CD4-positive, alpha-beta memory T cell (primary cell): ENCODE results near the gene PPT2. TPM values are rescaled to one million over a fixed set of nuclear protein-coding genes. Genes with fewer than 3 reads are reported as not detected.
A peak's percentile ranks its signal among the peaks of the same experiment; 100 is the strongest.

Experiments
- CTCF ChIA-PET: fragments of 350-600 bp; sonication (Branson Sonifier 250); formaldehyde crosslinking; loops from one replicate; lab custom pipeline; 2021; ENCODE audit warnings: inconsistent platforms; ENCODE audit not compliant: partially characterized antibody; lab: Charles Lee
- POLR2A ChIA-PET: fragments of 350-600 bp; sonication (Branson Sonifier 250); formaldehyde crosslinking; loops from one replicate; lab custom pipeline; 2021; ENCODE audit not compliant: partially characterized antibody; lab: Charles Lee
- DNase-seq, 5 donors: peaks; one replicate each; pipeline versions ENCODE4 v3.0.0 to v3.0.0-alpha.2; 2020 to 2022; ENCODE audit warnings: mixed read lengths in 1 of 5
- H3K27ac ChIP-seq: one replicate; pipeline ENCODE4 v1.7.0; 2013; ENCODE audit warnings: low read depth, low read length
- H3K27me3 ChIP-seq: 2 replicates; pipeline ENCODE4 v1.7.0; 2013; ENCODE audit warnings: mild to moderate bottlenecking, low read length, moderate library complexity; ENCODE audit not compliant: insufficient read depth
- H3K36me3 ChIP-seq: 2 replicates; pipeline ENCODE4 v1.7.0; 2013; ENCODE audit warnings: mild to moderate bottlenecking, low read length, moderate library complexity; ENCODE audit not compliant: insufficient read depth
- H3K4me1 ChIP-seq: 2 replicates; pipeline ENCODE4 v1.7.0; 2013; ENCODE audit warnings: mild to moderate bottlenecking, low read length, moderate library complexity; ENCODE audit not compliant: insufficient read depth
- H3K4me3 ChIP-seq, 2 donors: one replicate each; pipeline ENCODE4 v1.7.0; 2013; ENCODE audit warnings: low read length in 2 of 2, mild to moderate bottlenecking in 1 of 2
- H3K9me3 ChIP-seq, 2 donors: one replicate each; pipeline ENCODE4 v1.7.0; 2013; ENCODE audit warnings: low read length in 2 of 2, control low read depth in 1 of 2; ENCODE audit not compliant: control insufficient read depth in 1 of 2
- H3K27ac Mint-ChIP-seq, 7 donors: one replicate each; pipeline ENCODE4 v1.8.0; 2020 to 2021; ENCODE audit warnings: mixed read lengths in 7 of 7, mild to moderate bottlenecking in 6 of 7, inconsistent platforms in 3 of 7, moderate library complexity in 3 of 7
- H3K27me3 Mint-ChIP-seq, 2 donors: one replicate each; pipeline ENCODE4 v1.8.0; 2020 to 2021; ENCODE audit warnings: mixed read lengths in 2 of 2
- H3K36me3 Mint-ChIP-seq, 2 donors: one replicate each; pipeline ENCODE4 v1.8.0; 2020 to 2021; ENCODE audit warnings: mixed read lengths in 2 of 2, inconsistent platforms in 1 of 2, mild to moderate bottlenecking in 1 of 2
- H3K4me1 Mint-ChIP-seq, 4 donors: one replicate each; pipeline ENCODE4 v1.8.0; 2020 to 2021; ENCODE audit warnings: mixed read lengths in 4 of 4, mild to moderate bottlenecking in 1 of 4
- H3K4me3 Mint-ChIP-seq, 8 donors: one replicate each; pipeline ENCODE4 v1.8.0; 2020 to 2021; ENCODE audit warnings: mixed read lengths in 8 of 8, mild to moderate bottlenecking in 7 of 8, moderate library complexity in 6 of 8, inconsistent platforms in 3 of 8
- H3K9me3 Mint-ChIP-seq, 8 donors: one replicate each; pipeline ENCODE4 v1.8.0; 2020 to 2021; ENCODE audit warnings: mixed read lengths in 8 of 8, mild to moderate bottlenecking in 5 of 8, inconsistent platforms in 3 of 8, moderate library complexity in 1 of 8
- intact Hi-C: fragments of 100-400 bp; cut with micrococcal nuclease; formaldehyde crosslinking; loops from one replicate; pipeline ENCODE4 v1.15.1; 2023
- polyA plus RNA-seq, 2 donors: library from polyadenylated mRNA; unstranded; fragments of 300-500 nt; fragmentation: Illumina TruSeq; gene quantifications; one replicate each; pipeline ENCODE4 v1.2.3, GENCODE V29; 2021
- total RNA-seq, 2 experiments: library from RNA; stranded (reverse); gene quantifications; one replicate each; pipeline ENCODE4 v1.2.3, GENCODE V29; 2021

Gene PPT2
- total and polyA plus RNA-seq, 4 experiments from 2014 or later: 3.8 to 15.4 (median 8.2) TPM

DNA sequence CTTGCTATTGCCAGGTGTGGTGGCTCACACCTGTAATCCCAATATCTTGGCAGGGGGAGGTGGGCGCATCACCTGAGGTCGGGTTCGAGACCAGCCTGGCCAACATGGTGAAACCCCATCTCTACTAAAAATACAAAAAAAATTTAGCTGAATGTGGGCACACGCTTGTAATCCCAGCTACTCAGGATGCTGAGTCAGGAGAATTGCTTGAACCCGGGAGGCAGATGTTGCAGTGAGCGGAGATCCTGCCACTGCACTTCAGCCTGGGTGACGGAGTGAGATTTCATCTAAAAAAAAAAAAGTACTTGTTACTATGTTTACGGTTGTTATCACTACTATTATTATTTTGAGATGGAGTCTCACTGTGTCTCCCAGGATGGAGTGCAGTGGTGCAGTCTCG, 3.0 kb downstream of the PPT2 start:
- no peaks in the 10 kb centered on the region for H3K36me3 ChIP-seq
- no peaks in the 10 kb centered on the region for H3K9me3 ChIP-seq
- Mint-ChIP-seq H3K36me3 (peaks cover 12 to 15% of the 10 kb centered on the region in 2 donors), H3K4me3 (no peak overlapping the region), H3K27ac (no peak overlapping the region), H3K9me3 (no peaks in the 10 kb centered on the region), H3K27me3 (peaks cover 0 to 7% of the 10 kb centered on the region in 2 donors), H3K4me1 (peaks cover 19 to 37% (median 28%) of the 10 kb centered on the region in 4 donors)
- POLR2A ChIA-PET: no interaction called here
- H3K4me3 ChIP-seq: no peak overlapping the region
- H3K27me3 ChIP-seq: no peaks in the 10 kb centered on the region
- CTCF ChIA-PET: no interaction called here
- intact Hi-C loops: loop anchor here (10.0 kb wide), 1 partner anchor 112 kb away; no protein-coding TSS in a partner anchor
- peaks cover 14% of the 10 kb centered on the region for H3K4me1 ChIP-seq
- no peak overlapping the region for H3K27ac ChIP-seq
- DNase-seq: no peak

GRCh38 chr6:32158052-32158451, 4.1 kb downstream of the PPT2 start:
- Mint-ChIP-seq H3K27ac (no peak overlapping the region), H3K4me3 (no peak overlapping the region), H3K27me3 (peaks cover 0 to 3% of the 10 kb centered on the region in 2 donors), H3K9me3 (no peaks in the 10 kb centered on the region), H3K36me3 (peaks cover 13 to 21% of the 10 kb centered on the region in 2 donors), H3K4me1 (peaks cover 15 to 27% (median 20%) of the 10 kb centered on the region in 4 donors)
- CTCF ChIA-PET: interaction anchor here (1.1 kb wide), 1 partner anchor 15 kb away, joined by 5 read pairs; no protein-coding TSS in a partner anchor
- POLR2A ChIA-PET: no interaction called here
- intact Hi-C loops: loop anchor here (10.0 kb wide), 1 partner anchor 113 kb away; no protein-coding TSS in a partner anchor
- Histone ChIP-seq H3K27ac (no peak overlapping the region), H3K36me3 (no peaks in the 10 kb centered on the region), H3K4me1 (peaks cover 14% of the 10 kb centered on the region), H3K27me3 (no peaks in the 10 kb centered on the region), H3K9me3 (no peaks in the 10 kb centered on the region), H3K4me3 (no peak overlapping the region)
- DNase-seq: no peak

DNA sequence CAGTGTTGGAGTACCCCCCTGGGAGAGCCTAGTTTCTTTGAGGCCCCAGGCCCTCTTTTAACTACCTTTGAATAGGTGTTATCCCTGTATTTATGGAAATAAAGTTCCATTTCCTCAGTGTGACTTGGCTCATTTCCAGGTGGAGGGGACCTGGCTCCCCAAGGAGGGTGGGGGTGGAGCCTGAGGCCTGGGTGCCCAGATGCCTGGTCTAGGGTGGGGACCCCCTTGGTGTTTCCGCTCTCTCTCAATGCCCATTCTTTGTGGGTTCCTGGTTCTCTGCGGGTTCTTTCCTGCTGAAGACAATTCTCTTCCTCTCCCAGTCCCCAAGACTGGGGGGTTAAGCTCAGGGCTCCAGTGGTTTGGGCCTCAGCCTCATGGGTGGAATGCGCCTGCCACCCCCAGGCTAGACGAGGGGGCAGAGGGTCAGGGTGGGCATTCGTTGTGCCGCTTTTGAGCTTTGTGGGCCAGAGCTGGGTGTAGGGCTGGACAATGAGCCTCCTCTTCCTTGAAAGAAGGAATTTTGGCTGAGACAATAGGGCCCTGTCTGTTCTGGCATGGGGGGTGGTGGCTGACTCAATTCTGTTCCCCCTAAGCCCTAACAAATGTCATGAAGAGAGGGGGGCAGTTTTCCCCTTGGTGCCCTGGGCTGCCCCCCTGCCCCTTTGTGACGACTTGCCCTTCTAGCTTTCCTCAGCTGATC, 9.8 kb downstream of the PPT2 start:
- Histone ChIP-seq H3K36me3 (peaks cover 5% of the 10 kb centered on the region), H3K9me3 (no peaks in the 10 kb centered on the region), H3K27ac (no peak overlapping the region), H3K4me3 (no peak overlapping the region), H3K27me3 (no peaks in the 10 kb centered on the region), H3K4me1 (no peaks in the 10 kb centered on the region)
- intact Hi-C loops: no loop called here
- Mint-ChIP-seq H3K9me3 (no peaks in the 10 kb centered on the region), H3K27ac (no peak overlapping the region), H3K4me1 (peaks cover 0 to 1% (median 0%) of the 10 kb centered on the region in 4 donors), H3K36me3 (peaks cover 17 to 19% of the 10 kb centered on the region in 2 donors), H3K27me3 (no peaks in the 10 kb centered on the region), H3K4me3 (no peak overlapping the region)
- ChIA-PET POLR2A (interaction anchor here (1.2 to 3.0 kb wide), 3 partner anchors 9 to 32 kb away, joined by 4 to 8 read pairs (median 5); partner anchors contain the start of gene AGPAT1), CTCF (interaction anchor here (1.7 kb wide), 1 partner anchor 9 kb away, joined by 6 read pairs; no protein-coding TSS in a partner anchor)
- DNase-seq: no peak

- ChIA-PET CTCF (interaction anchor here (1.7 kb wide), 1 partner anchor 10 kb away, joined by 6 read pairs; no protein-coding TSS in a partner anchor), POLR2A (interaction anchor here (0.6 to 3.0 kb wide), 4 partner anchors 10 to 70 kb away, joined by 4 to 8 read pairs (median 4); partner anchors contain the start of gene AGPAT1)
- Mint-ChIP-seq H3K27me3 (no peaks in the 10 kb centered on the region), H3K9me3 (no peaks in the 10 kb centered on the region), H3K4me1 (peaks cover 0 to 1% (median 0%) of the 10 kb centered on the region in 4 donors), H3K27ac (no peak within 1 kb of the TSS), H3K36me3 (peaks cover 20 to 23% of the 10 kb centered on the region in 2 donors), H3K4me3 (no peak within 1 kb of the TSS)
- intact Hi-C loops: no loop called here
- no peak for DNase-seq
- Histone ChIP-seq H3K27ac (no peak within 1 kb of the TSS), H3K4me3 (no peak within 1 kb of the TSS), H3K36me3 (peaks cover 9% of the 10 kb centered on the region), H3K4me1 (no peaks in the 10 kb centered on the region), H3K9me3 (no peaks in the 10 kb centered on the region), H3K27me3 (no peaks in the 10 kb centered on the region)
These were observed 10.4 kb downstream of the PPT2 start, which contains the start of gene EGFL8 for GRCh38 chr6:32164295-32164694. TSS of gene EGFL8 (plus strand) at chr6:32164595. CDS start at chr6:32166166, 1,571 bp downstream.

DNA sequence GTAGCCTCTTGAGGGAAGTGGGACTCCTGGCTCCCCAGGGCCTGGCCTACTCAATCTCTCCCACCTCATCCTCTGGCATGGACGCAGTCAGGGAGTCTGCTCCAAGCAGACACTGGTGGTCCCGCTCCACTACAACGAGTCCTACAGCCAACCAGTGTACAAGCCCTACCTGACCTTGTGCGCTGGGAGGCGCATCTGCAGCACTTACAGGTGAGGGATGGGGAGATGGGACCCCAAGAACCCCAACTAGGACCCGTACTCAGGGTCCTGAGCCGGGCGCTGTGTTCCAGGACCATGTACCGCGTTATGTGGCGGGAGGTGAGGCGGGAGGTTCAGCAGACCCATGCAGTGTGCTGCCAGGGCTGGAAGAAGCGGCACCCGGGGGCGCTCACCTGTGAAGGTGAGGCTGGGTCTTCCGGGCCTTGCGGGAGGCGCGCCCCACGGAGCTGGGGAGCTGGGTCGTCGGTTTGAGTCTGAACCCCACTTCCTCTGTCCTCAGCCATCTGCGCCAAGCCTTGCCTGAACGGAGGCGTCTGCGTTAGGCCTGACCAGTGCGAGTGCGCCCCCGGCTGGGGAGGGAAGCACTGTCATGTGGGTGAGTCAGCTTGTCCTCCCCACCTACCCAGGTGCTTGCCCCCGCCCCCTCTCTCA, 12.6 kb downstream of the PPT2 start:
- no peak overlapping the region for H3K4me3 ChIP-seq
- no peaks in the 10 kb centered on the region for H3K27me3 ChIP-seq
- H3K36me3 ChIP-seq: peaks cover 14% of the 10 kb centered on the region
- Mint-ChIP-seq H3K9me3 (no peaks in the 10 kb centered on the region), H3K4me1 (peaks cover 0 to 6% (median 4%) of the 10 kb centered on the region in 4 donors), H3K27me3 (no peaks in the 10 kb centered on the region), H3K27ac (no peak overlapping the region), H3K4me3 (no peak overlapping the region), H3K36me3 (peaks cover 29 to 41% of the 10 kb centered on the region in 2 donors)
- H3K9me3 ChIP-seq: no peaks in the 10 kb centered on the region
- CTCF ChIA-PET: no interaction called here
- no peak for DNase-seq
- intact Hi-C loops: no loop called here
- no peak overlapping the region for H3K27ac ChIP-seq
- POLR2A ChIA-PET: no interaction called here
- H3K4me1 ChIP-seq: no peaks in the 10 kb centered on the region

DNA sequence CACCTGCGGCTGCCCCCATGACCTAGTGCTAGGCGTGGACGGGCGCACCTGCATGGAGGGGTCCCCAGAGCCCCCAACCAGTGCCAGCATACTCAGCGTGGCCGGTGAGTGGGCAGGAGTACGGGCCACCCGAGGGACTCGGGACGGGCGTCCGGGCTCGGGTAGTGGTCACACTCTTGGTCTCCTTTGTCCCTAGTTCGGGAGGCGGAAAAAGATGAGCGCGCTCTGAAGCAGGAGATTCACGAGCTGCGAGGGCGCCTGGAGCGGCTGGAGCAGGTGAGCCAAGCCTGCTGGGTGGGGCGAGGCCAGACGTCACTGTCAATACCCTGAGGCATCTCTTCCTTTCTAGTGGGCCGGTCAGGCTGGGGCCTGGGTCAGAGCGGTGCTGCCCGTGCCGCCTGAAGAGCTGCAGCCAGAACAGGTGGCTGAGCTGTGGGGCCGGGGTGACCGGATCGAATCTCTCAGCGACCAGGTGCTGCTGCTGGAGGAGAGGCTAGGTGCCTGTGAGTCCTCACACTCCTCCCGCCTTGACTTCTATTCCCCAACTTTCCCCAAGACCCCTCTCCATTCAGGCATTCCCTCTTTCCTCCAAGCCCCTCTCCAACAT, 13.3 kb downstream of the PPT2 start:
- Mint-ChIP-seq H3K27ac (peak overlapping the region in 1 of 7 donors; percentile 72), H3K4me1 (peaks cover 0 to 6% (median 4%) of the 10 kb centered on the region in 4 donors), H3K4me3 (no peak overlapping the region), H3K27me3 (no peaks in the 10 kb centered on the region), H3K9me3 (no peaks in the 10 kb centered on the region), H3K36me3 (peaks cover 29 to 41% of the 10 kb centered on the region in 2 donors)
- Histone ChIP-seq H3K36me3 (peaks cover 14% of the 10 kb centered on the region), H3K27ac (no peak overlapping the region), H3K27me3 (no peaks in the 10 kb centered on the region), H3K4me1 (no peaks in the 10 kb centered on the region), H3K9me3 (no peaks in the 10 kb centered on the region), H3K4me3 (no peak overlapping the region)
- DNase-seq: no peak
- intact Hi-C loops: no loop called here
- CTCF ChIA-PET: no interaction called here
- POLR2A ChIA-PET: interaction anchor here (1.2 kb wide), 1 partner anchor 10 kb away, joined by 4 read pairs; no protein-coding TSS in a partner anchor
